ENCODE results near the gene PGAP6.
A peak's percentile ranks its signal among the peaks of the same experiment; 100 is the strongest.

Gene PGAP6

GRCh38 chr16:411576-412265 is 29.9 kb upstream of the PGAP6 start:
- H3K27ac ChIP-seq, result peak overlapping the region; percentile 35
- ChIA-PET CTCF (no interaction called here), POLR2A (ENCODE audit: low non-redundant PET) (no interaction called here)
- TF ChIP-seq CTCF (conservative IDR thresholded peaks at IDR 0.05; ENCODE audit: low read depth), result no peak
- no peak for DNase-seq (ENCODE audit: low spot score)

- CTCF ChIA-PET, result interaction anchor here (0.6 kb wide), 1 partner anchor 10 kb away, joined by 3 read pairs; no protein-coding TSS in a partner anchor
Observed at GRCh38 chr16:410516-411178, 28.9 kb upstream of the PGAP6 start.

GRCh38 chr16:407253-407652 is 25.5 kb upstream of the PGAP6 start:
- peak overlapping the region; percentile 44; the same call in 1 of the 2 replicates for H3K27ac ChIP-seq
- TF ChIP-seq CTCF (conservative IDR thresholded peaks at IDR 0.05; ENCODE audit: low read depth), result no peak
- ChIA-PET CTCF (interaction anchor here (1.2 kb wide), 1 partner anchor 88 kb away, joined by 3 read pairs; no protein-coding TSS in a partner anchor), POLR2A (ENCODE audit: low non-redundant PET) (no interaction called here)
- DNase-seq (ENCODE audit: low spot score), result no peak

More at GRCh38 chr16:410516-411178, 28.9 kb upstream of the PGAP6 start:
- POLR2A ChIA-PET (ENCODE audit: low non-redundant PET), result no interaction called here
- H3K27ac ChIP-seq, result peak overlapping the region; percentile 35
- no peak for DNase-seq (ENCODE audit: low spot score)
- TF ChIP-seq CTCF (conservative IDR thresholded peaks at IDR 0.05; ENCODE audit: low read depth), result no peak

GRCh38 chr16:405548-406506 is 24.0 kb upstream of the PGAP6 start:
- H3K27ac ChIP-seq, result peak overlapping the region; percentile 44
- no peak for TF ChIP-seq CTCF (conservative IDR thresholded peaks at IDR 0.05; ENCODE audit: low read depth)
- POLR2A ChIA-PET (ENCODE audit: low non-redundant PET), result no interaction called here
- no peak for DNase-seq (ENCODE audit: low spot score)
- CTCF ChIA-PET, result no interaction called here

- CTCF ChIA-PET, result no interaction called here
- peak overlapping the region; percentile 44 for H3K27ac ChIP-seq
- POLR2A ChIA-PET (ENCODE audit: low non-redundant PET), result no interaction called here
- DNase-seq (ENCODE audit: low spot score), result no peak
- TF ChIP-seq CTCF (conservative IDR thresholded peaks at IDR 0.05; ENCODE audit: low read depth), result no peak
Observed at GRCh38 chr16:404971-405486, 23.3 kb upstream of the PGAP6 start.

All from RWPE1 (cell line).